ENCODE measurements around the gene ERAP2.
"Not testable (repeated sequence)": the region's sequence is repeated elsewhere in the genome, so short reads cannot be mapped to it uniquely, and the experiment has no call there.

The ERAP2 gene

DNA sequence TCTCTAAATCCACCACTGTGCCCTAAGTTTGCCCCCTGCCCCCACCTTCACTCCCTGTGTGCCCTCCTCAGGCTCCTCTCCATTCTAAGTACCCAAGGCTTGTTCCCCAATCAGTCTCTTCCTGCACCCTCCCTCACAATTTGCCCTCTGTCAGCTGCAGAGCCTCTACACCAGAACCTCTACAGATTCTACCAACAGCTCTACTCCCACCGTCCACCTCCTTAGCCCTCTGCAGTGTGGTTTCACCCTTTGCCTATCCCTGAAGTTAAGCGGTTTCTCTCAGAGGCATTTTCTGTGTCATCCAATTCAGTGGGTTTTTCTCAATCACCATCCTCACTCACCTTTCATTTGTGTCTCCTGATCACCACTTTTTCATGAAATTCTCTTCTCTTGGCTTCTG lies 13.2 kb upstream of the ERAP2 start:
- no peak for DNase-seq

DNA sequence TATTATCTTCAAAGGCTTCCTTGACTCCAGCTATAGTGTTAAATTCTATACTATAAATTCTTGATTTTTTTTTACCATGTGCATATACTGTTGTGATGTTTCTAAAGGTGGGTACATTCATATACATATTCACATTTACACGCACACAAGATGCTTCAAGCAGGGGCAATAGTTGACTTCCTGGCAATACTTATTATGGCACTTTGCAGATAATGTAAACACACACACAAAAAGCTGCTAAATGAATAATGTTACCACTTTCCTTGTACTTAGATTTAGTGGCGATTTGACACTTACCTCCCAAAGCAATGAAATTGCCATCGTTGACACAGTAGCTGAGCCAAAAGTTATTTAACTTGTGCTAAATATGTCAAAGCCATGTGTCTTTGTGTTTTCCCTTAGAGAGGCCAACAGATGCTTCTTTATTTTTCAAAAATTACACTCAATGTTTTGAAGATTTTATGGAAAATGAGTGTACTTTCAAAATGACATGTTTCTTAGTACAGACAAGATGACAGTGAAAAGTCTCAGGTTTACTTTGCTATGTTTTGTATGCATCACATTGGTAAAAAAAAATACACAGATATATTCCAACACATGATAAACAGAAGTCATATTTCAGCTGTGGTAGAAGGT lies 12.2 kb upstream of the ERAP2 start:
- no peak for DNase-seq

DNA sequence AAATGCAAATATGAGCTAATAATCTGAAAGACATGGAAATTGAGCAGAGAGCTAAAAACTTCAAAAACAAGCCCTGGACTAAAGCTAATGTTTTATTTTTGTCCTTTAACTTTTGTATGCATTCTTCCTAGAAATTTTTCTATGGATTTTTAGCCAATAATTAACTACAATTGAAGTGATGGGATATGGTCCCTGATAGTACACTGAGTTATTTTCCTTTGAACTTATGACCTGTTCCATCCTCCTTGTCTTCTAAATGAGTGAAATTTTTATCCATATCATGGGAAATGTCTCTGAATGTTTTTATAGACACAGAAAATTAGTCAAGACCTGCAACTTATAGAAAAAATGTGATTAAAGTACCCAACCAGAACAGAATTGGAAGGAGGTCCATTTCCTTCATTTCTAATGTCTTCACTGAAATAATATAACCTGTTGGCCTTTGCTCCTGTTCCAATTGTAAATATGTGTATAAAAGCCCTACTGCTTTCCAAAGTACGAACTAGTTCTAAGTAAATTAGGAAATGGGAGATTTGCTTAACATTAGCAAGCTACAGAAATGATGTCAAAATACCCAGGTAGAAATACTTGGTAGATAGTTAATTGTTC lies 11.3 kb upstream of the ERAP2 start:
- DNase-seq, result no peak

DNA sequence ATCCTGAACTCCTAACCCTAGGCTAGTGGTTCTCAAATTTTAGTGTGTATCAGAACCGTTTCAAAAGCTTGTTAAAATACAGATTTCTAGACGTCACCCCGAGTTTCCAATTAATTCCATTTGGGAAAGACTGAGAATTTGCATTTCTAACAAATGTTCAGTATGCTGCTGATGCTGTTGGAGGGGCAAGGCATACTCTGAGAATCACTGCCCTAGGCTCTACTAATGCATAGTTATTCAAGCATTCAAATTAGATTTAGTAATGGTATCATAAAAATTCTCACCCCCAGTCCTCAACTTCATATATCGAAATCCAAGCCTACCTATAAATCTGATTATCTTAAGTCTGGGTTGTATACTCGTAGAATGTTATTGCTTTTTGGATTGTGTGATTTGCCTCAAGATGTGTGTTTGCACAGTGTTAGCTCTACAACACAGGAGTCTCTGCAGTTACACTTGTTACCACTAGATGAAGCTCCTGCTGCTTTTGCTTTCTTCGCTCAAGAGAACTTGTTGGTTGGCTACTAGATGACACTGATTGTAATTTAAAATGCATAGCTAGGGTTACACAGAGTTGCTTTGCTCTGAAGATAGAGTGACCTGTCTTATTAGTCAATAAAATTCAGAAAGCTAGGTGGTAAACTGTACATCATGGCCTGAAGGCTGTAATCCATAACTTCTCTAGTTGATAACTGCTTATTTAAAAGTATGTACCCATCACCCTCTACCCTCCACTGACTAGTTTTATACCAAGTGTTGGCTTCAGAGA lies 7.5 kb upstream of the ERAP2 start:
- no peak for DNase-seq

DNA sequence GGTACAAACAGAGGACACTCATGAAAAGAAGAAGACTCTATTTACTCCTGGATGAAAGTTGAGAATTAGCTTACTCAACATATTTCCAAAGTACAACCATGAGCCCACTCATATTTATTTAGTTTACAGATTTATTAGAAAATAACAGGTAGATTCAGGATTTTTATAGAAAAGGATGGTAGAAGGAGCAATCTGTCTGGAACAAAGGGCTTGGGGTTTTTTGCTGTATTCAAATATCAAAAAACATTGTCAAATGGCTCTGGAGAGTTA lies 7.0 kb upstream of the ERAP2 start:
- no peak for DNase-seq

DNA sequence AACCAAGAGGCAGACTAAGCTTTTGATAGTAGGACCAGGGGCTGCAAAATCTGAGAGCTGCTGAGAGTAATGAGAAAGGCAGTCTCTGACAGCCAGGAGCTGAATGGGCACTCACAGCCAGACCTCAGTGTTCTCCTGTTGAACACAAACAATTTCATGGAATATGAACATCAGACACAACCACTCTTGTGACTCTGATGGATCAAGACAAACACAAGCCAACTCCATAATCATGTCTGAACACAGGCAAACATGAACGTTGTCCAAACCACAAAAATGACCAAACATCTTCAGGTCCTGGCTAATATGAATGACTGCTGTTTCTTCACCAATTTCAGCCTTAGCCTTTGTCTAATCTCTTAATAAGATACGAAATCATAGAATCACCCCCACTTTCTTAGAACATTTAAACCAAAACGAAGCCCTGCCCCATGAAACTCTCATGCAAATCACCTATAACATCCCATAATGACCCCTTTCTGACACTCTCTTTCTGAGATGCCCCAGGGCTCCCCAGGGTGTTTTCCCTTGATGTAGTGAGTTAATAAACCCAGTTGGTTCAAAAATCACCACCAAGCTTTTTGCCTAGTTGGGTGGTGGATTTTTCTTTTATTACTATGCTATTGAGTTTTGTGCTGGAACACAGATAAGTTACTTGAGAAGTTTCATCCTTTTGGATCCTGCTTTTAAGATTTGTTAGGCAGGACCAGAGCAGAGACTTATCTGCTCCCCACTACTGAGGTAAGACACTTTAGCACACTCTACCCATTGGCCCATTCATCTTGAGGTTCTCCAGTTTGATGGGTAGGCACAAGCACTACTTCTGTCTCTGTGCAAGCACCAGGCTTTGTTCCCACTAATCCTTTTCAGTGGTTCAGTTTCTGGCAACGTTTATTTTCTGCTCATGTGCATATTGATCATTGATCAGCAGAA lies 5.9 kb upstream of the ERAP2 start:
- no peak for DNase-seq

DNA sequence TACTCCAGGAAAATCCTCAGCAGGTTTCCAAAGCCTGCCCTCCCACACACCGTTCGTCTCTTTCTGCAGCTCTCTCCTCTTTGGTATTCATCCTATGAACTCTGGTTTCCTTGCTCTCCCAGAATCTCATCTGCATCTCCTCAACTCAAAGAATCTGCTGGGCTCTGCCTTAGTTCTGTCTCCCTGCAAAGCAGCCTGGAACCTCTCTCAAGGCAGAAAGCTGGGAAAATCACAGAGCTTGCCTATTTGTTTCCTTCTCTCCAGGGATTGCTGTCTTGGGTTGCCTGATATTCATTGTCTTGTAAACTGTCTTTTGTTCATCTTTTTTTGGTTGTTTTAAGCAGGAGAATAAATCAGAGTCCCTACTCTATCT lies 5.3 kb upstream of the ERAP2 start:
- no peak for DNase-seq

DNA sequence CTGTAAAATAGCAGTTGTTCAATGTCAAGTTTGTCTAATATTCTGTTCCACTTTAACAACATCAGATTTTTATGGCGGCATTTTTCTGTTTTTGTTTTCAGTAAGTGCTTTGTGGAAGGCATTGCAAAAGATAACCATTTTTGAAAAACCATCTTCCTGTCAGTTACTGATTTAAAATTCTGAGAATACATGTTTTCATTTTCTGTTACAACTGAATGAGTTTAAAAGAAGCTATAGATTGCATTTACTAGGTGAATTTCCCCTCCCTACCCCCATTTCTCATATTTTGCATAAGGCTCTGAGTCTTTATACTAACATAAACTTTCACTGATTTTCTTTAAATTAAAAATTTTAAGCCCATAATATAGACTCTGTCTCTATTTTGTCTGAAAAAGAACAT lies 4.6 kb upstream of the ERAP2 start:
- no peak for DNase-seq

DNA sequence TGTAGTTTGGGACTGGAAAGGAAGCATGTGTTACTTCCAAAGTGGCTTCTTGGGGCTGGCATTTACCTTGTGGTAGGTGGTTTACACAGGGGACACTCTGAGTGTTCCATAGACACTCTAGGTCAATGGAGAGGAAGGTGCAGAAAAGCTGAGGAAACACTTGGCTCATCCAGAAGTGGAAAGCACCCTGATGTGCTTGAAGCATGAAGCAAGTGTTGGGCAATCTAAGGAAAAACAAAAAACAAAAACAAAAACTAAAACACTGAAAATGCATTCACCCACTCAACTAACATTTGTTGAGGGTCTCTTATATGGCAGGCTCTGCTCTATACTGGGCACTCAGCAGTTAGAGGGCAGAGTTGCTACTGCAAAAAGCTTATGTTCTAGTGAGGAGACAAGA lies 2.9 kb upstream of the ERAP2 start:
- DNase-seq, result no peak

DNA sequence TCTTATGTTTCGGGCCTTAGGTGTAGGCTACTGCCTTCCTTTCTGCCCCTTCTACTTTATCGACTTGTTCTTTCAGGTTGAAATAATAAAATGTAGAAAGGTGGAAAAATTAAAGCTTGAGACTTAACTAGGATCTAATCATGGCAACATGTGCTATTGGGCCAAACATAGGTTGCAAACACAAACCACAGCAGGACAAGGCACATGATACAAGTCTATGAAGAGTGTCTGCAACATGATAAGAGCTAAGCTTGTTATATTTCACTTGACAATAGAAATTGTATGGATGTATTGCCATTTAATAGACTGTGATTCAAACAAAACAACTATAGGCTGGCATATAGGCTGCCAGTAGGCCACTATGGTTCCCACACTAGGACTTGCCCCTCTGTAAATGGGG lies 1.7 kb upstream of the ERAP2 start:
- no peak for DNase-seq

DNA sequence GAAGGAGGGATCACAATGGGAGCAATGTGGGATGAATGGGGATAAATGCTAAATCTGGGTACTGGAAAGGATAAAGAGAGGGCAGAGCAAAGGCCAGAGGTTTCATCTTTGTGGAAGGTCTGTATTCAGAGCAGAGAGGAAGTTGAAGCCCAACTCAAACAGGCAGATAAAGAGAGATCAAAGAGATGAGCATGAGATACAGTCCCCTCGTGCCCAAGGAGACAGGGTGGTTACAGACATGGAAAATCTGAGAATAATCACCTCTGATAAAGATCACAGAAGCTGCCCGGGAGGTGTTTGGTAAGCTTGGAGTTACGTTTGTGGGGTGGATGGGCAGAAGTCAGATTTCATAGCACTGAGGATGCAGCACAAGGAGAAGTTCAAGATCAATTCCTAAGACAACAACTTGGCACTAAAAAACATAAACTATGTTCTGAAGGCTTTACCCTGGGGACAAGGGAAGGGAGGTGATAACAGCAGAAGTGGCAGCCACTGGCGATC lies 459 bp upstream of the ERAP2 start:
- no peak for DNase-seq

DNA sequence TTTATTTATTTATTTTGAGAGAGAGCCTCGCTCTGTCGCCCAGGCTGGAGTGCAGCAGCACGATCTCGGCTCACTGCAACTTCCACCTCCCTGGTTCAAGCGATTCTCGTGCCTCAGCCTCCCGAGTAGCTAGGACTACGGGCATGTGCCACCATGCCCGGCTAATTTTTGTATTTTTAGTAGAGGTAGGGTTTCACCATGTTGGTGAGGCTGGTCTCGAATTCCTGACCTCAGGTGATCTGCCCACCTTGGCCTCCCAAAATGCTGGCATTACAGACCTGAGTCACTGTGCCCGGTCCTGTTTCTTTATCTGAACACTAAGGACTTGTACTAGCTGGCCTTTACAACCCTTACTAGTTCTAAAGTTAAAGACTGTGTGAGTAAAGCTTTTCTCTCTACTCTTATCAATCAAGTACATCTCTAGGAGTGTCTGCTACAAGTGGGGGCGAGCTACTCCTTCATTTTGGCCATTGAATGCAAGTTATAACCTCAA lies 723 bp downstream of the ERAP2 start:
- not testable (repeated sequence) for DNase-seq

DNA sequence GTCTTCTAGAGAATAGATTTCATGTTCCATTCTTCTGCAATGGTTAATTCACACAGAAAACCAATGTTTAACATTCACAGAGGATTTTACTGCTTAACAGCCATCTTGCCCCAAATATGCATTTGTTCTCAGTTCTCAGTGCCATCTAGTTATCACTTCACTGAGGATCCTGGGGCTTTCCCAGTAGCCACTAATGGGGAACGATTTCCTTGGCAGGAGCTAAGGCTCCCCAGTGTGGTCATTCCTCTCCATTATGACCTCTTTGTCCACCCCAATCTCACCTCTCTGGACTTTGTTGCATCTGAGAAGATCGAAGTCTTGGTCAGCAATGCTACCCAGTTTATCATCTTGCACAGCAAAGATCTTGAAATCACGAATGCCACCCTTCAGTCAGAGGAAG lies 3.4 kb downstream of the ERAP2 start:
- no peak for DNase-seq

DNA sequence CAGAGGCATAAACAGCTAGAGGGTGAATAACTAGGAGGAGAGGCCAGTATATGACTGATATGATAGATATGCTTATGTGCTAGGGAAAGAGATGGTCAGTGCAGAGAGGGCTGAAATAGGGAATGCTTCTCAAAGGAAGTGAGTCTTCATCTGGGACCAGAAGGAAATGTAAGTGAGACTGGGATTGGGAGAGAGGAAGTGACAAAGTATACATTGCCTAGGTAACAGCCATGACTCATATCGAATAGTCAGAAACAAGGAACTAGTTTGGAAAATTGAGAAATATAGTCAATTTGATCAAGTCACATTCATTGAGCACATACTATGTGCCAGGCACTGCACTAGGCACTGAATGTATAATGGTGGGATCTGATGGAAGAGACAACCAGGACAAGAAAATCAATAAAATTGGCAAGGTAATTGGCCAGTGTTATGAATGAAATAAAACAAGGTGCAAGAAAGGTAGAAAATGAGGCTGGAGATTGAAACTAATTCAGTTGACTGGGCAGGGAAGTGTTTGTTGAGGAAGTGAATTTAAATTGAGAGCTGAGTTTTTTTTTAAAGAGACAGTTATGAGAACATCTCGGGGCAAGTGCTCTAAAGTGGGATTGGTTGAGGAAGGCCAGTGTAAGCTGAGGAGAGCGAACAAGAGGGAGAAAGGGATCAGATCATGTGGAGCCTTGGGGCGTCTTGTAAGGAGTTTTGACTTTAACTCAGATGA lies 4.3 kb downstream of the ERAP2 start:
- DNase-seq, result no peak

DNA sequence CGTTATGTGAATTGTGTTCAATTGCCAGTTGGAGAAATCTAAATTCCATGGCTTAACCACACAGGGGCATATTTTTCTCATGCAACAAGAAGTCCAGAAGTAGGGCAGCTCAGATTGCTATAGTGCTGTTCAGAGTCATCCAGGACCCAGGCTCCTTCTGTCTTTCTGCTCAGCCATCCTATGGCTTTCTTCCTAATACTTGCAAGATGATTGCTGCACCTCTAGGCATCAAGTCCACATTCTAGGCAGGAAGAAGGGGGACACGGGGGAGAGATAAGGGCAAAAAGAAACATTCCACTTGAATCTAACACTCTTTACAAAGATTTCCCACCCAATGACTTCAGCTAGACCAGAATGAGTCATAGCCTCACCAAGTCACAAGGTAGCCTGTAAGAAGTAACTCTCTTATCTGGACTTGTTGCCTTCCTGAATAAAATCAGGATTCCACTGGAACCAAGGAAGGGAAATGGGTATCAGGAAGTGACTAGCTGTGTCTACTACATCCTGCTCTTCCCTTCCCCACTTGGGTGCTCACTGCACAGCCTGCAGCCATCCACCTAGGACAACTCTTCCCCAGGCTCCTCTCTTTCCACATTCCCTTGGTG lies 5.3 kb downstream of the ERAP2 start:
- DNase-seq, result no peak

DNA sequence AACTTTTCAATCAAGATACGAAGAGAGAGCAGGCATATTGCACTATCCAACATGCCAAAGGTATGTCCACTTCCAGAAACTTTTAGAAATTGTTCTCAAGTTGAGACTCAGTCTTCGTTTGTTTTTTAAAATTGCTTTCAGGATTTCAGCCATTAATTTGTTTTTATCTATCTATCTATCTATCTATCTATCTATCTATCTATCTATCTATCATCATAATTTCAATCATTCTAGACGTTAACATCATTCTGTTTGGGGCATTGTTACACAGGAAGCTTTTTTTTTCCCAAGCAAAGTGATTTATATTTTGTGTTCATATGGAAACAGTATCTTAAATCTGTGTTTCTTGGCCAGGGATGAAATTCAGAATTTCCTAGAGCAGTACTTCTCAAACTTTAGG lies 7.6 kb downstream of the ERAP2 start:
- no peak for DNase-seq

DNA sequence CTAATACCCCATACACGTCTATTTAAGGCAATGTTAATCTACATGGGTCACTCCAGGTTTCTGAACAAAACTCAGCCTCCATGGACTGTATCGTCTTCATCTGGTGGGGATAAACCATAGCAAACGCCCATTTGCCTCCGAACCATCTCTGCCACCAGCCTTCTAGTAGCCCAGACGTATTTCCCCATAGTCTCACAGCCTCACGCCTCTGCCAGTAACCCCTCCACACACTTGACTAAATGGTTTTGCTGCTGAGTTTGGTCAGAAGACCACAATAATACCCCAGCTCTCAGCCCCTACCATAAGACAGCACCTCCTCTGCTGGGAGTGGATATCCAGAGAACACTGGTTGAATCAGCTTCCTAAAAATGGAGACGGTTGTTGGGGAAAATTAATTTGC lies 8.7 kb downstream of the ERAP2 start:
- DNase-seq, result no peak

DNA sequence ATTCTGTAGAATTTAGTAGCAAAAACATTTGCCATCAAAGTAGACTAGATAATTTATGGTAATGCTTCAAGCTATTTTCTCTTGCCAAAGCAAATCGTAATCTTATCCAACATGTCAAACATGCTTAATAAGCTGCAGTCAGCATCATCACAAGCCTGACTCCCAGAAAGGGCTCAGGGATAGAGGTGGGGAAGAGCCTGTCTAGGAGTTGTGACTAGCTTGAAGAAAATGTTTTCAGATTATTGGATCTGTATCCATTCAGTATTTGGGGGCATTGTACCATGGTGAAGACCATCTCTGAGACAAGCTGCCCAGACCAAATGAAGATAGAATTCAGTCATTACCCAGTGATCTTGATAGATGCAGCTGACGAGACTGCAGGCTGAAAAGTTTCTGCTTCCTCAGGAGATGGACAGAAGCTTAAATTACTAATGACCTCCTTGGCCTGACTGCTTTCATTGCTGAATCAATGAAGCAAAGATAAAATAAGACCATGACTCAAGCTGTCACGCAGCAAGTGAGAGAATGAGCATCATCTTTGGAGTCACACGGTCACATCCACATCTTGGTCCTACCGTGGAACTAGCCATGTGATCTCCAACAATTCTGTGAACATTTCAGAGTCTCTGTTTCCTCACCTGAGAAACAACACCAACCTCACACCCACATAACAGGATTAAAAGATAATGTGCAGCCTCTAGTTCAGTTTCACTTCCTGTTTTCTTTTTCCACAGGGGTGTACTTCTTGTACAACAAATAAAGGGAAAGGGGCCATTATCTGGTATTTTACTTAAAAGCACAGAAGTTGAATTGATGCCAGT lies 9.4 kb downstream of the ERAP2 start:
- no peak for DNase-seq

DNA sequence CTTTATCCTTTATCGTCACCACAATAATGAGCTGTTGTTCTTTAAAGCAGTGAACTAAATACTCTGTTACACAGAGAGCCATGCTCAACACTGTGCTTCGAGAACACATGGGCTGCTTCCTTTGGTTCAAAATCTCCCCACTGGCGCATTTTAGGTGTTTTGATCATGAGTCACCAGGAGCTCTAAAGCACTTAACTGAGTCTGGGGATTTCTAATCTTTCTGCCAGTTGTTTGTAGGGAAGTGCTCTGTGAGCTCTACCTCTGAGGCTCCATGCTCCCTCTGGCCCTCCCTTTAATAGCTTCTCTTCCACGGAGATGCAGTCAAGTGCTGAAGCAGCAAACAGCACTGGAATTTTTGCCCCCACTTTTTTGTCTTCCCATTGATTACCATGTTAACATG lies 17.0 kb downstream of the ERAP2 start:
- DNase-seq, result no peak

DNA sequence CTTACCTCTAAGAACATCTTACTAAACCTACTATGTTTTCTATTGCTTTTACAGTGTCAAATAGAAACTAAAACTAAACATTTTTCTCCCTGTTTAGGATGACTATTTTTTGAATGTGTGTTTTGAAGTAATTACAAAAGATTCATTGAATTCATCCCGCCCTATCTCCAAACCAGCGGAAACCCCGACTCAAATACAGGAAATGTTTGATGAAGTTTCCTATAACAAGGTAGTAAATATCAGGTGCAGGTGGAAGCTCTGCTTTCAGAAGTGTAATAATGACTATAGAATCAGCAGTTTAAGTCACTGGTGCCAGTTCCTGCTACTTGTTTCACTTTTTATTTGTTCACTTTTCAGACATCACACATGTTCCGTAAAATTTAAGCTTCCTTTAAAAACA lies 20.0 kb downstream of the ERAP2 start:
- no peak for DNase-seq

DNA sequence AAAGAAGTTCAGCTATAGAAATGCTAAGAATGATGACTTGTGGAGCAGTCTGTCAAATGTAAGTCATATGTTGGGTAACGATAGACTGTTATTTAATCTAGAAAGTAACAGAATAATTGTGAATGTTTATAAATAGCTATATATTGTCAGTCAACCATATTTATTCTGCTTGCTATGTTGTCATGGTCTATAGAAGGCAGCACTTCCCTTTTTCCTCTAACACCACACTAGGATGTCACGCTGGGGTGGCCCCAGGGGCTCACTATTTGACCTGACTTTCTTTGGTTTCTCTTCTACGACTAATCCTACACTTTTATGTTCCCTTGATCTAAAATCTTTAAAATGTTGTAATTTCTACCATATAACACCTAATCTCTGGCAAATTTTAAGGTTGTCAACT lies 20.5 kb downstream of the ERAP2 start:
- no peak for DNase-seq

All from NCI-H2171 (cell line).